Lung (tissue), 12 donors: ENCODE data around the gene FOXK1. TPM values are rescaled to one million over a fixed set of nuclear protein-coding genes. Genes with fewer than 3 reads are reported as not detected.
A peak's percentile ranks its signal among the peaks of the same experiment; 100 is the strongest.

Experiments
- ATAC-seq: fragments of 200-7000 bp; cut with Tn5 transposase; one replicate; pipeline ENCODE4 v1.9.1; 2020; ENCODE audit warnings: moderate number of reproducible peaks; ENCODE audit not compliant: insufficient read depth, low FRiP score
- DNase-seq, 3 donors: peaks; one replicate each; pipeline ENCODE4 v3.0.0-alpha.2; 2013 to 2017
- H3K27ac ChIP-seq, 2 donors: one replicate each; pipeline ENCODE4 v1.5.1; 2013; ENCODE audit warnings: mild to moderate bottlenecking in 2 of 2, moderate library complexity in 2 of 2, control low read depth in 1 of 2, inconsistent platforms in 1 of 2, low read depth in 1 of 2, low read length in 1 of 2
- H3K27me3 ChIP-seq, 3 donors: one replicate each; pipeline ENCODE4 v1.5.1; 2013; ENCODE audit warnings: low read length in 2 of 3; ENCODE audit not compliant: control insufficient read depth in 3 of 3, insufficient read depth in 3 of 3
- H3K36me3 ChIP-seq, 4 donors: one replicate each; pipeline ENCODE4 v1.5.1; 2013; ENCODE audit warnings: low read length in 4 of 4, mild to moderate bottlenecking in 1 of 4, moderate library complexity in 1 of 4; ENCODE audit not compliant: control insufficient read depth in 4 of 4, insufficient read depth in 4 of 4
- H3K4me1 ChIP-seq, 5 donors: one replicate each; pipeline ENCODE4 v1.5.1; 2013; ENCODE audit warnings: low read length in 5 of 5, mild to moderate bottlenecking in 2 of 5, moderate library complexity in 1 of 5; ENCODE audit not compliant: control insufficient read depth in 5 of 5, insufficient read depth in 5 of 5
- H3K4me3 ChIP-seq: one replicate; pipeline ENCODE4 v1.5.1; 2013; ENCODE audit warnings: mild to moderate bottlenecking, control low read depth, moderate library complexity
- H3K9ac ChIP-seq, 2 donors: one replicate each; pipeline ENCODE4 v1.5.1; 2013; ENCODE audit warnings: low read length in 2 of 2, control low read depth in 1 of 2; ENCODE audit not compliant: insufficient read depth in 1 of 2
- H3K9me3 ChIP-seq, 4 donors: one replicate each; pipeline ENCODE4 v1.5.1; 2013; ENCODE audit warnings: low read length in 3 of 4, mild to moderate bottlenecking in 1 of 4, moderate library complexity in 1 of 4; ENCODE audit not compliant: control insufficient read depth in 4 of 4, insufficient read depth in 3 of 4
- CTCF ChIP-seq: IDR thresholded peaks from 2 replicates; pipeline ENCODE4 v1.5.1; 2012; ENCODE audit warnings: mild to moderate bottlenecking; ENCODE audit errors: control extremely low read depth, extremely low read depth
- WGBS, 2 donors: extraction: QIAGEN DNeasy Blood & Tissue Kit; methylation state at CpG; one replicate each; pipeline ENCODE4 v1.1.7; 2013; 5-methylcytosine and 5-hydroxymethylcytosine counted together
- polyA plus RNA-seq, 2 donors: library from polyadenylated mRNA; stranded (reverse); fragments of 200-250 nt; gene quantifications; one replicate each; pipeline ENCODE4 v1.2.1, GENCODE V29; 2013
- total RNA-seq, 2 donors: library from RNA; depleted of rRNA in 1 of 2; stranded (reverse); fragments of >200 nt in 1 of 2; gene quantifications; one replicate each; pipeline ENCODE4 v1.2.1, GENCODE V29; 2014 to 2021
- donor health status: control.
- donor health status: control.
- donor health status: Bipolar disorder and iron deficiency.
- donor health status: healthy.
- donor health status: DM: yes; HTN: yes; CAD: no.

The FOXK1 gene
- total and polyA plus RNA-seq, 4 donors: 6.4 to 36.2 (median 14.3) TPM

GRCh38 chr7:4663239-4664018 is 18.7 kb upstream of the FOXK1 start:
- DNase-seq (no peak), ATAC-seq (no peak)
- 82 to 87% methylated on average over 17 of the region's 17 CpGs for WGBS, 2 donors
- no peak overlapping the region for H3K27ac ChIP-seq
- H3K9ac ChIP-seq: no peak overlapping the region
- no peak overlapping the region for H3K4me3 ChIP-seq
- H3K36me3 ChIP-seq: no peaks in the 10 kb centered on the region
- TF ChIP-seq CTCF: no peak
- peaks cover 0 to 4% (median 2%) of the 10 kb centered on the region in 4 donors for H3K9me3 ChIP-seq
- no peaks in the 10 kb centered on the region for H3K27me3 ChIP-seq
- peaks cover 0 to 14% (median 4%) of the 10 kb centered on the region in 5 donors for H3K4me1 ChIP-seq

DNA sequence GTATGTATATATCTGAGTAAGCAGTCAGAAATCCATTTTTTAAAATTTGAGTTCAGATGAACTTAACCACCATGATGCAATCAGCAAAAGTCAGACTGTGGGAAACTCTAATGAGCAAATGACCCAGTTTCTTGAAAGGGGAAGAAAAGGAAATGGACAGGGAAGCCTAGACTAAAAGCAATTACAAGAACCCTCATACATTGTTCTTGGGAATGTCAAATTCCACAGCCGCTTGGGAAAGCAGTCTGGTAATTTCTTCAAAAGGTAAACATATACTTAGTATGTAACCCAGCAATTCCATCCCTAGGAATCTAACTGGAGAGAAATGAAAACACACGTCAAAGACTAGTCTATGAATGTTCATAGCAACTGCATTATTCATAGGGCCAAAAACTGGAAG is 16.4 kb upstream of the FOXK1 start:
- no peak for TF ChIP-seq CTCF
- H3K27ac ChIP-seq: no peak overlapping the region
- WGBS, 2 donors: 59 to 60% methylated on average over 2 of the region's 2 CpGs

GRCh38 chr7:4667776-4668509 is 14.2 kb upstream of the FOXK1 start:
- no peak overlapping the region for H3K4me3 ChIP-seq
- no peaks in the 10 kb centered on the region for H3K36me3 ChIP-seq
- no peaks in the 10 kb centered on the region for H3K9me3 ChIP-seq
- H3K4me1 ChIP-seq: peaks cover 0 to 6% (median 0%) of the 10 kb centered on the region in 5 donors
- DNase-seq (peak; percentile 37 to 70 (median 63)), ATAC-seq (no peak)
- TF ChIP-seq CTCF: no peak
- H3K27me3 ChIP-seq: no peaks in the 10 kb centered on the region
- WGBS, 2 donors: 79 to 84% methylated on average over 19 of the region's 19 CpGs
- no peak overlapping the region for H3K27ac ChIP-seq
- H3K9ac ChIP-seq: no peak overlapping the region

More for the DNA sequence above, 16.4 kb upstream of the FOXK1 start:
- Histone ChIP-seq H3K36me3 (no peaks in the 10 kb centered on the region), H3K27me3 (no peaks in the 10 kb centered on the region), H3K9me3 (no peaks in the 10 kb centered on the region), H3K4me3 (no peak overlapping the region), H3K4me1 (peaks cover 0 to 14% (median 4%) of the 10 kb centered on the region in 5 donors), H3K9ac (no peak overlapping the region)
- no peak for ATAC-seq
- peak in 2 of 3 donors; percentile 56 to 67 for DNase-seq
